Measurements from ENCODE around the gene AGAP9. TPM values are rescaled to one million over a fixed set of nuclear protein-coding genes. Genes with fewer than 3 reads are reported as not detected.
"Not testable (repeated sequence)": the region's sequence is repeated elsewhere in the genome, so short reads cannot be mapped to it uniquely, and the experiment has no call there.

The AGAP9 gene
- polyA plus RNA-seq, 1 donor from 2014 or later = 0.90 TPM

DNA sequence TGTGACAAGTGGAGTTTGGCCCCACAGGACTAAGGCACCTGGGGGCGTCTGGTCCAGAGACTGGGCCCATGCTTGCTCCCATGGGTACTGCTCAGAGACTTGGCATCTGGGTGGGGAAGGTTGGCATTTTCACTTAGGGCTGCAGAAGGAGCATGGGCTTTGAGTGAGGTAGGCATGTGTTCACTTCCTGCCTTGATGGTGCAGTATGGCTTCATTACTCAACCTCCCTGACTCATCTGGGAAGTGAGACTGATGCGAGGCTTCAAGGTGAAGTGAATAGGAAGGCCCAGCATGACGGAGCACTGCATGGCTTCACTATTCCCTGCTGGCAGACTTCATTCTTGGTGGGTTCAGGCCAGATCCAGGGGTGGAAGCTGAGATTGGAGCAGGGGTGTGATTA is 50.8 kb downstream of the AGAP9 start:
- not testable (repeated sequence) for H3K4me1 Mint-ChIP-seq, H3K27me3 Mint-ChIP-seq, H3K4me3 Mint-ChIP-seq, H3K9me3 Mint-ChIP-seq, H3K27ac Mint-ChIP-seq, H3K36me3 Mint-ChIP-seq

GRCh38 chr10:47472072-47472471 is 51.4 kb downstream of the AGAP9 start:
- not testable (repeated sequence) for H3K4me1 Mint-ChIP-seq, H3K9me3 Mint-ChIP-seq

DNA sequence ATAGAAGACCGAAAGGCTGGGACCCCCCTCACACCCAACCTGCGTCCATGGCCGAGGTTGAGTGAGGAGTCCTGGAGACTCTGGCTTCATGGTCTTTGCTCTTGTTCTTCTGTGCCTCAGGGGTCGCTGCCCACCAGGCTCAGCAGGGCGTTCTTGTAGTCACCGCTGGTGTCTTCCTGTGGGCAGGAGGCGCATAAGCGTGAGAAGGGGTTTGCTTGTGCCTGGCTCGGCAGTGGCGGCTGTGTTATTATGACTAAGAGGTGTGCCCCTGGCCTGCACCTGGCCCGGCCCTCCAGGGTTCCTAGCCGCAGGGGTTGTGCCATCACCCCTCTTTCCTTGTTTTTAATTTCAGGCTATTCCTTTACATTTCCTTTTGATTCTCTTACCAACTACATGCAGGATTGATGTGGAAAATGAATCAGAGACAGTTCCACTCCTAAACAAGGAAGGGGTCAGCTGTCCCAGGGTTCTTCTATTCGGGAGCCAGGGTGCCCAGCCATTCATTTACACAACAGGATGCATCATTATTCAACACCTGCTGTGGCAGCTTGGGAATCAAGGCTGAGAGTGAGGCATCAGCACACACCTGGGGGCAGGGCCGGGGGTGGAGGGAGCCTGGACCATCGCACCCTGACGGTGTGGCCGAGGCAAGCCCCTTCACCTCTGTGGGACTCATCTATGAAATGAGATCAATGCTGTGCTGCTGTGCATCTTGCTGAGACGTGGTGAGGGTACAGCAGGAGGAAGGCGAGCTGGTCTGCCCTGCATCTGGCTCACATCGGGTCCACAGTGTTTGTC is 54.5 kb downstream of the AGAP9 start:
- not testable (repeated sequence) for H3K4me1 Mint-ChIP-seq, H3K4me3 Mint-ChIP-seq, H3K9me3 Mint-ChIP-seq, H3K27ac Mint-ChIP-seq, H3K27me3 Mint-ChIP-seq, H3K36me3 Mint-ChIP-seq

More at GRCh38 chr10:47472072-47472471, 51.4 kb downstream of the AGAP9 start:
- H3K27ac Mint-ChIP-seq, H3K36me3 Mint-ChIP-seq, H3K27me3 Mint-ChIP-seq, H3K4me3 Mint-ChIP-seq: not testable (repeated sequence)

DNA sequence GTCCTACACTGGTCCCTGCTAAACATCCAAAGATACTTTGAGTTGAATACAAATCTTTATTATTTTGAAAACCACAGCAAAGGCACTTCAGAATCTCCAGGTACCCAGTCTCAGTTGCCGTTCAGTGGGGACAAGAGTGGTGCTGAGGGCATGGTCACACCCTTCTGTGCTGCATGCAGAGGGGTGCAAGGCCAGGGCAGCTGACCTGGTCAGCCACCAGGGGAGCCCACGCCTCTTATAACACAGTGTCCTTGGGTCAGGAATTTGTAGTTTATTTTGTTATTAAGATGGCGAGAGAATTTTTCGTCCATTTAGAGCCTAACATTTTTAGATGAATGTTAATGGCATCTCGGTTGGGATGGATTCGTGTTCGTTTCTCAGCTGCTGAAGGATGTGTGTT is 55.5 kb downstream of the AGAP9 start:
- H3K27me3 Mint-ChIP-seq, H3K27ac Mint-ChIP-seq, H3K9me3 Mint-ChIP-seq, H3K4me3 Mint-ChIP-seq, H3K36me3 Mint-ChIP-seq, H3K4me1 Mint-ChIP-seq: not testable (repeated sequence)

DNA sequence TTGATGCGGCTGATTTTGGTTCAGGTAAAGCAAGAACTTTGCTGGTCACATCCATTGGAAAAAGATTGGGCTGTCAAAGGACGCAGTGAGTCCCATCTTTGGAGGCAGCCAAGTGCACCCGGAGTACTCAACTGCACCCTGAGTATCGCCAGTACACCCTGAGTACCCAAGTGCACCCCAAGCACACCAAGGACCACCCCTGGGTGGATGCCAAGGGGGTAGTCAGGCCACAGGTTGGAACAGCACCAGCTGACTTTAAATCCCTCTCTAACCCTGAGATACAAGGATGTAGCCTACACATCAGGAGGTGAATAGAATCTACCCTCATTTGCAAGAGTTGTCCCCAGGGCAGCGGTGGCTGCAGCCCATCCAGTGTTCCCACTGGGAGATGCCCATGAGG is 56.0 kb downstream of the AGAP9 start:
- H3K4me1 Mint-ChIP-seq, H3K36me3 Mint-ChIP-seq, H3K9me3 Mint-ChIP-seq, H3K27me3 Mint-ChIP-seq, H3K4me3 Mint-ChIP-seq, H3K27ac Mint-ChIP-seq: not testable (repeated sequence)

GRCh38 chr10:47465216-47465917 is 58.1 kb downstream of the AGAP9 start:
- H3K9me3 Mint-ChIP-seq, H3K36me3 Mint-ChIP-seq, H3K27me3 Mint-ChIP-seq, H3K4me1 Mint-ChIP-seq, H3K27ac Mint-ChIP-seq, H3K4me3 Mint-ChIP-seq: not testable (repeated sequence)

DNA sequence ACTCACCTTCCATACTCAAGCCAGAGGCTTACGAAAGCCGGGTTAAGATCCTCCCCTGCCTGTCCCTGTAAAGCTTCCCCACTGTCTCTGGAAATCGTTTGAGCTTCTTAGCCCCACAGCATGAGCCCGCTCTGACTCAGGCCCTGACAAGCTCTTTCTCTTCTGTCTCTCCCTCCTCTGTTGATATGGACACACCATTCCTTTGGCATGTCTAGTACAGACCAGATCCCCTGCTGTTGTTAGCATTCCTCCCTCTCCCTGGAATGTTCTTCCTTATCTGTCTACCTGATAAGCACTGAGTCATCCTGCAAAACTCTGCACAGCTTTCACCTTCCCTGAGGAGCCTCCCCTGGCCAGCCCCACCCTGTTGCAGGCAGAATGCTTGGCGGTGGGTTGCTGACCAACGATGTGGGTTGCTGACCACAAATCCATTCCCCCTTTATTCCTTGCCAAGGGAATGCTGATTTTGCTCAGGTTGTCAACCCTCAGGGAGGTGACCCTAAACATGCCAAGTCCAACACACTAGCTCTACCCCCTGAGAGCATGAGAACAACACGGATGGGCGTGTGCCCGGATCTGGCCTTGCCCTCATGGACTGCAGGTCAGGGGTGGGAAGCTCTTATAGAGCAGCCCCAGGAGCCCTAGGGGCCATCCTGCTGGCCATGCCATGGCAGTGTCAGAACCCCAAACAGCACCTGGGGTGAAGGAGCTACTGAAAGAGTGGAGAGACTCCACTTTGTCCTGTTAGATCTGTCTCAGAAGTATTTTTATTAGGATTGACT is 60.7 kb downstream of the AGAP9 start:
- H3K9me3 Mint-ChIP-seq, H3K4me1 Mint-ChIP-seq, H3K4me3 Mint-ChIP-seq, H3K27me3 Mint-ChIP-seq, H3K36me3 Mint-ChIP-seq, H3K27ac Mint-ChIP-seq: not testable (repeated sequence)

DNA sequence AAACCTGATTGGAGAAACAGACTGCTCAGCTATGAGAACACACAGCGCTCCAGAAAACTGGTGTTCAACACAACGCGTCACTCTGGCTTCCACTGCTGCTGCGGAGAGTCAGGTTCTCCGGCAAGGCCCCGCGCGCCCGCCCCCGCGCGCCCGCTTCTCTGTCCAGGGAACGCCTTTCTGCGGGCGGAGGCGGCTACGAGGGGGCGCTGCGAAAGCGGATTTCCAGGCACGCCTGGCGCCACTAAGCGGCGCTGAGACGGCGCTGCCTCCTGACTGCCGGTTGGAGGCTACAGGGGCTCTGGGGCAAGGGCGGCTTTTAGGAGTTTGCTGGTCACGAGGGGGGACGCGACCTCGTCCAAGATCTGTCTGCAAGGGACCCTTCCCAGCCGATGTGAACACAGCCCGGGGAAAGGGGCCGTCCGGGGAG is 62.2 kb downstream of the AGAP9 start:
- H3K27ac Mint-ChIP-seq, H3K9me3 Mint-ChIP-seq, H3K36me3 Mint-ChIP-seq, H3K27me3 Mint-ChIP-seq, H3K4me1 Mint-ChIP-seq, H3K4me3 Mint-ChIP-seq: not testable (repeated sequence)

DNA sequence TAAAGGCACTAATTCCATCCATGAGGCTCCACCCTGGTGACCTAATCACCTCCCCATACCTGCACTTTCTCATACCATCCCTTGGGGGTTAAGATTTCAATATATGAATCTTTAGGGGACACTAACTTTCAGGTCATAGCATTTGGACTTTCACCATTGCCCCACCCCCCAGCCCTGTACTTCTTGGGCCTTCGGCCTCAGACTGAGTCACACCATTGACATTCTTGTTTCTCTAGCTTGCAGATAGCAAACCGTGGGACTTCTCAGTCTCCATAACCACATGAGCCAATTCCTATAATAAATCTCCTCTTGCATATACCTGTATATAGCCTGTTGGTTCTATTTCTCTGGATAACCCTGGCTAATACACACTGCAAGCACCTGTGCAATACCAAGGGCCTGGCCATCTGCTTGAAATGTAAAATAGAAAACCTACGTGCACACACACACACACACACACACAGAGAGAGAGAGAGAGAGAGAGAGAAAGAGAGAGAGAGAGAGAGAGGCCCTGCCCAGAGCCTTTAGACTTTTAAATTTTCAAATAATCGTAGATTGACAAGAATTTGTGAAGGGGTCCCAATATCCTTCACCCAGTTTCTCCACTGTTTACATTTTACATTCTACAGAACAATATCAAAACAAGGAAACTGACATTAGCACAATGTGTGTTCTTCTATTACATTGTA is 64.8 kb downstream of the AGAP9 start:
- Mint-ChIP-seq H3K36me3 (no peaks in the 10 kb centered on the region), H3K27me3 (peaks cover 1% of the 10 kb centered on the region), H3K27ac (no peak overlapping the region), H3K4me1 (no peaks in the 10 kb centered on the region), H3K9me3 (no peaks in the 10 kb centered on the region), H3K4me3 (no peak overlapping the region)

- no peaks in the 10 kb centered on the region for H3K4me1 Mint-ChIP-seq
- no peak overlapping the region for H3K4me3 Mint-ChIP-seq
- H3K27me3 Mint-ChIP-seq = peaks cover 1% of the 10 kb centered on the region
- no peak overlapping the region for H3K27ac Mint-ChIP-seq
- H3K36me3 Mint-ChIP-seq = no peaks in the 10 kb centered on the region
- no peaks in the 10 kb centered on the region for H3K9me3 Mint-ChIP-seq
Observed at GRCh38 chr10:47457826-47458225, 65.6 kb downstream of the AGAP9 start.

- Mint-ChIP-seq H3K27me3 (peaks cover 1% of the 10 kb centered on the region), H3K27ac (no peak overlapping the region)
Observed at GRCh38 chr10:47457528-47457820, 66.0 kb downstream of the AGAP9 start.

DNA sequence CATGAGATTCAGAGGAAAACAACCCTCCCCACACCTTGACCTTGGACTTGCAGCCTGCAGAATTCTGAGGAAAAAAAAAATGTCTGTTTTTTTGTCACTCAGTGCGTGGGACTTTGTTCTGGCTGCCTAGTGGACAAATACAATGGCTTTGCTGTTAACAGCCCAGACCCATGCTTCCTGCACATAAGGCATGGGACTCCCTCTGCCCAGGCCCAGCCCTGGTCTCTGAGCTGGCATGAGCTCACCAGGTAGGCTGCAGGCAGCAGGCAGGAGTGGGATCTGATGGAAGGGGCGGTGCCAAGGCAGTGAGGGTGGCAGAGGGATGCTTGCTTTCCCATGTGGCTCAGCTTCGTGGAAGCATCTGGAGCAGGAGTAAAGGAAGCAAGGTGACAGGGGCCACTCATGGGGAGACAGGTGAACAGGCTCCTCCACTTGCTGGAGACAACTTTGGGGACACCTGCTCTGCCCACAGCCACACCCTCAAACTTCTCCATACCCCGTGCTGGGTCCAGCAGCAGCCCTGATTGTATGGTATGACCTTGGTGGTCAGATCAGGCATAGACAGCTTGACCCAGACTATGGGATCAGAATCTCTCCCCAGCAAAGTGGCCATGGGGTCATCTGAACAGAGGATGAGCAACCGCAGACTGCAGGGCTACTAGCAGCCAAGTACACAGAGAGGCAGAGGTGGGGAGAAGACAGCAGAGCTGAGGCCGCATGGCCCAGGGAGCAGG is 66.5 kb downstream of the AGAP9 start:
- Mint-ChIP-seq H3K9me3 (no peaks in the 10 kb centered on the region), H3K4me3 (no peak overlapping the region), H3K27ac (no peak overlapping the region), H3K4me1 (no peaks in the 10 kb centered on the region), H3K36me3 (no peaks in the 10 kb centered on the region), H3K27me3 (peaks cover 1% of the 10 kb centered on the region)

More at GRCh38 chr10:47457528-47457820, 66.0 kb downstream of the AGAP9 start:
- Mint-ChIP-seq H3K9me3 (no peaks in the 10 kb centered on the region), H3K36me3 (no peaks in the 10 kb centered on the region), H3K4me1 (no peaks in the 10 kb centered on the region), H3K4me3 (no peak overlapping the region)

DNA sequence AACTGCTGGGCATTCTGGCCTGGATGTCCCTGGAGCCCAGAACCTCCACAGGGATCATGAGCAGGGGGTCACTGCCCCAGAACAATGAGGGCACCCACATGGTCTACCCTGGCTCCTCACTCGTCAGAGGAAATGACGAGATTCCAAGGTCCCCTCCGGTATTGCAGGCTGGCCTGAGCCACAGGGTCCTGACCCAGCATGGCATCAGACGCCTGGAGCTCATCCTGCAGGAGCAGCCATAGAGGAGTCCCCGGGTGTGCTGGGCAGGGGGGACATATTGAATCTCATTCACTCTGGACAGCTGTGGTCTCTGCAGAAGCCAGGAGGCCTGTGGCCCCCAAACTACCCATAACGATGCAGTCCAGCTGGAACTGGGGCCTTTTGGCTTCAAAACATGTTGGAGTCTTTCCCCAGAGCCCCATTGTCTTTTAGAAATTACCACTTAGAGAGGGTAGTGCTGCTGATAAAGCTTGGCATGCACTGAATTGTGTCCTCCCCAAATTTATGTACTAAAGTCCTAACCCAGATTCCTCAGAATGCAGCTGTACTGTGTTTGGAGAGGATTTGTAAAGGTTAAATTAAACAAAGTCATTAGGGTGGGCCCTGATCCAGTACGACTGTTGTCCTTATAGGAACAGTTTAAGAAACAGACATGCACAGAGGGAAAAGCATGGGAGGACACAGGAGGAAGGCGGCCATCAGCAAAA is 67.2 kb downstream of the AGAP9 start:
- no peaks in the 10 kb centered on the region for H3K27me3 Mint-ChIP-seq

GRCh38 chr10:47455350-47456078 is 67.9 kb downstream of the AGAP9 start:
- not testable (repeated sequence) for H3K4me3 Mint-ChIP-seq, H3K4me1 Mint-ChIP-seq, H3K27ac Mint-ChIP-seq, H3K27me3 Mint-ChIP-seq, H3K36me3 Mint-ChIP-seq, H3K9me3 Mint-ChIP-seq

More for the DNA sequence above, 67.2 kb downstream of the AGAP9 start:
- Mint-ChIP-seq H3K36me3 (no peaks in the 10 kb centered on the region), H3K4me3 (no peak overlapping the region), H3K27ac (no peak overlapping the region), H3K9me3 (no peaks in the 10 kb centered on the region), H3K4me1 (no peaks in the 10 kb centered on the region)
